NCI-H2171 treated with DMSO at 0.1 percent for 48 hours (cell line): ENCODE data around the gene ELFN1.

Experiments
- DNase-seq: peaks from one replicate; lab custom pipeline; 2025; lab: John Stamatoyannopoulos, UW

The ELFN1 gene

DNA sequence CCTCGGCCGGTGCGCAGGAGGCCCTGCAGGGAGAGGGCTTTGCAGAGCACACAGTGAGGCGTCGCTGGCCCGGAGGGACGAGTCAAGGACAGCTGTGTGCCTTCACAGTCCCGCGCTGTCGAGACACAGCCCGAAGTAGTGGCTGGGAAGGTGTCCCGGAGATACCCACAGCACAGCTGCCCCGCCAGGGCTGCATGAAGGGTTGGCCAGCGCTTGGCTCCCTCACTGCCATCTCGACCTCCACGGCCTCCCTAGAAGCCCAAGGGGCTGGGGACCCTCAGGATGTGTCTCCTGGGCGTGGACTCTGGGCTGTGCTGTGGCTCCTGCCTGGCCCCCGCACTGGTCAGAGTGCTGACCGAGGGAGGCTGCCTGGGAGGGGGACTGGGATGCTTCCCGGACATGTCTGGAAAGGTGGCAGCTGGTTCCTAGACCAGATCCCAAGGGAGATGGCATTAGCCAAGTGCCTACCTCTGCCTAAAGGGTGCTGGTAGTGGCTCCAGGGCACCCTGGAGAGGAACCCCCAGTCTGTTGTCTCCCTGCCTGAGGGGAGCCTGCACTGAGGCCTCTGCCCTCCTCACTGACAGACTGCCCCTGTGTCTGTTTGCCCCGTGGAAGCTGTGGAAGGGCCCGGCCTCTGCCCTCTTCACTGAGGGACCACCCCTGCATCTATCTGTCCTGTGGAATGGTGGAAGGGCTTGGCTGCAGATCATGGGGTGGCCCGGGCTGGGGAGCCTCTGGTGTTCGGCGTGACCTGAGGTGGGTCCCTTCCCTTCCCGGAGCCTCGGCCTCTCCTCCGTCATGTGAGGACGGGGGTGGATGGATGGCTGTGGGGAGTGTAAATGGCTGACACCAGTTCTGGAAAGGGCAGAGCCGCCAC lies 5.8 kb downstream of the ELFN1 start:
- no peak for DNase-seq

DNA sequence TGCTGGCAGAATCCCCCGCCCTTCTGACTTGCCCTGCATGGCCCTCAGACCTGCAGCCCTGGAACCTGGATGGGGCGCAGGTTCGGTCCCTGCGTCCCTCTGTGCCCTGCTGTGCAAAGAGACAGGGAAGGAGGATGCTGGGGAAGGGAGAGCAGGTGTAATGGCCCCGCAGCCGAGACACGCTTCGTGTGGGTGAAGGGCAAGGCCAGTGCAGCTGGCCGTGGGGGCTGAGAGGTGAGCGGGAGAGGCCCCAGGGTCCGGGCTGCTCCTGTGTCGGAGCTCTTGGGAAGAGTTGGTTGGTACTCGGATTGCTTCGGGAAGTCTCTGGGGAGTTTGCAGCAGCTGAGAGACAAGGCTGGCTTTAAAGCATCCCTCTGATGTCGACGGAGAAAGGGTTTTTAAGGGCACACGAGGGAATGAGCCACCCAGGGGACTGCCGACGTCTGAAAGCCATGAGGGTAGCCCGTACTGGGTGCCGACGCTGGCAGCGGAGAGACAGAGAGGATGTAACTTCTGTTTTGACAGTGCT lies 6.5 kb downstream of the ELFN1 start:
- peak; percentile 39 for DNase-seq

DNA sequence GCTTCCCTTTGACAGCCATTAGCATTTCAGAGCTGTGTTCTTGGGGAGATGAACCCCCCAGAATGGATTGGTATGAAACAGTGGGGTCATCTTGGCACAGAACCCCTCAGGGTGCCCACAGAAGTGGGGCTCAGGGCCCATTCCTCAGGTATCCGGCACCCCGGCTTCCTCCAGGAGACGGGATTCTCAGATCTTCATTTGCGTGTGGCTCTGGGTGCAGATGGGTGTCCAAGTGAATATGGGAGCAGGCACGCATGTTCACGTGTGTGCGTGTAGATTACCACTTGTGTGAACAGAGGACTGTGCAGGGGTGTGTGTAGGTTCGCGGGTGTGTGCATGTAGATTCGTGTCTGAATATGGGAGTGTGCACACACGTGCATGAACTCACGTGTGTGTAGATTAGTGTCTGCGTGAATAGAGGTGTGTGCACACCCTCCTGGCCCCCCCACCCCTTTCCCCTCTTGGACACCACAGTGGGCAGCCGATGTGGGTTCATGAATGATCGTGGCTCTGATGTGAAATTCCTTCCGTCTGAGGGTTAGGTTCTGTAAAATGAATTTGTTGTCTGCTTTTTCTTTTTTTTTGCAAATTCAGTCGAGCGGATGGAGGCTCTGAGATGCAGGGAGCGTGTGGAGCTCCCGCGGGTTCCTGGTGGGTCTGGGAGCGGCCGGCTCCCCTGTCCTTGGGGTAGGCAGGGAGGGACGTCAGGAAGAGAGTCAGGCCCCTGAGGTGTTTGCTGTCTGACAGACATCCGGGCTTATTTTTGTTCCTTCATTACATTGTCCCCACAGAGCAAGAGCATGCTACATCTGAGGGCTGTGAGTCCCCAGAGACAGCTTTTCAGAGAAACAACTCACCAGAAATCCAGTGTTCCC lies 7.4 kb downstream of the ELFN1 start:
- DNase-seq: no peak

GRCh38 chr7:1678081-1678543 lies 8.0 kb downstream of the ELFN1 start:
- no peak for DNase-seq

DNA sequence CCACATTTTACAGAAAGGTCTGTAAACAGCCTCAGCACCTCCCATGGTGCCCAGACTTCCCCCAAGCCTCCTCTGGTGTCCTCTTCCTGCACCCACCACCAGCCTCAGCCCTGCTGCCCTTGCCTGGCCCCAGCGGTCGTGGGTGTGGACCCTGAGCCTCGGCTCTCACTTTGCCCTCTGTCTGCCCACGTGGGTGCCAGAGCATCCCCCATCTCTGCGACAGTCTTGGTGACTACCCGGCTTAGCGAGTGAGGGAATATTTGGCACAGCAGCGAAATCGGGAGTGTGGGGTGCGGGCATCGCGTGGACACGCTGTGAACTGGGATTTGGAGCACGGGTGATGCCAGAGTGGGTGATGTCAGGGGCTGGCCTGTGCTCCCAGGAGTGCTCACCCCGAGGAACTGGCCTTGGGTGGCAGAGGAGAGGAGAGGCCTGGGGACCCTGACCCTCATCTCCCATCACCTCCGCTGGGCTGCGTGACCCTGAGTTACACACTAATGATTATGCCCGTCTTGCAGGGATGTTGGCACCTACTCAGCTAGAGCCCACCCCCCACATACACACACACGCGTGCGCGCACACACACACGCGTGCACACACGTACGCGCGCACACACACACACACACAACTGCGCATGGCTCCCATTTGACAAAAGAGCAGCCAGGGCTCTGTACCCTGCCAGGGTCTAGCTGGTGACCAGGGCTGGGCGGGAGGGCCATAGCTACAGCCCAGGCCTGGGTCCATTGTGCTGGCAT lies 8.7 kb downstream of the ELFN1 start:
- DNase-seq: no peak

GRCh38 chr7:1679326-1679965 lies 9.4 kb downstream of the ELFN1 start:
- no peak for DNase-seq

DNA sequence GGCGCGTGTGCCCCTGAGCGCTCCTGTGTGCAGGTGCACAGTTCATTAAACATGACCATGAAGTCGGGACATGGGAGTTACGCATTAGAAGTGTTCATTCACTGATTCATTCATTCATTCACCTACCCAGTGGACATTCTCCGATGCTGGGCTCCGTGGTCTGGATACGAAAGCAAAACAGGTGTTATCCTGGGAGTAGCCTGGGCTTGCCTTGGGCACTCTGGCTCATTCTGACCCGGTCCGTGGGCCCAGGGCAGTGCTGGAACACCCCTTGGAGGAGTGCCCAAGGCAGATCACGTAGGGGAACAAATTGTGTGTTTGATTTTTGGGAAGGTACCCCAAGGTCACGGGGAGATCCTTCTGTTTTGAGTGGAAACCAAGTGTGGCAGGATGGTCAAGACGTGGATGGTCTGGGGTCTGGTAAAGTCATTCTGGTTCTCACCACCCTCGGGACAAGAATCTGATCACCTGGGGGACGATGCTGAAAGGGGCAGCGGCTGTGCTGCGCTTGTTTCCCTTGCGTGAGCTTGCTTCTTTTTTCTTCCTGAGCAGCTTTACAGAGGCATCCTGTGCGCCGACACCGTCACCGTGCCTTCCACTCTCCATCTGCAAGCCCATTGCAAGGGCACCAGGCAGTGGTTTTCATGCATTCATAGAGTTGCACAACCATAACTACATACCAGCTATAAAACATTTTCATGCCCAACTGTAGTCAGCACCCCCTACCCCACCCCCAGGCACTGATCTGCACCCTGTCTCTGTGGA lies 10.1 kb downstream of the ELFN1 start:
- no peak for DNase-seq

GRCh38 chr7:1681581-1681980 lies 11.5 kb downstream of the ELFN1 start:
- no peak for DNase-seq

GRCh38 chr7:1685000-1685624 lies 15.0 kb downstream of the ELFN1 start:
- DNase-seq: no peak

DNA sequence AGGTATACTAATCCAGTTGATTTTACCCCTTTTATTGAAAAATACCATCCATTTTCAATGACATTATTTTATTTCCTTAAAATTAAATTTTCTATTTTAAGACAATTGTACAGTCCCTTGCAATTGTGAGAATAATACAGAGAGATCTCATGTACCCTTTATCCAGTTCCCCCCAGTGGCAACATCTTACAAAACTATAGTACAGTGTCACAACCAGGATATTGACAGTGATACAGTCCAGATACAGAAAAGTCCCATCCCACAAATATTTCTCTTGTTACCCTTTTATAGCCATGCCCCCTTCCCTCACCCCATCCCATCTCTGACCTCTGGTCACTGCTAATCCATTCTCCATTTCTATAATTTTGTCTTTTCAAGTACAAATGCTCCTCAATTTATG lies 18.5 kb downstream of the ELFN1 start:
- no peak for DNase-seq

- no peak for DNase-seq
Measured at GRCh38 chr7:1689311-1689710, 19.2 kb downstream of the ELFN1 start.

GRCh38 chr7:1690359-1690958 lies 20.4 kb downstream of the ELFN1 start:
- DNase-seq: no peak

GRCh38 chr7:1691096-1691495 lies 21.0 kb downstream of the ELFN1 start:
- DNase-seq: no peak

- no peak for DNase-seq
Measured at GRCh38 chr7:1691601-1692514, 21.8 kb downstream of the ELFN1 start.

GRCh38 chr7:1692515-1693418 lies 22.7 kb downstream of the ELFN1 start:
- DNase-seq: no peak

GRCh38 chr7:1693419-1693990 lies 23.4 kb downstream of the ELFN1 start:
- DNase-seq: peak; percentile 59

GRCh38 chr7:1693991-1694524 lies 24.0 kb downstream of the ELFN1 start:
- DNase-seq: no peak
